ENCODE results near the gene ZC3H10.
"Not testable (repeated sequence)": the region's sequence is repeated elsewhere in the genome, so short reads cannot be mapped to it uniquely, and the experiment has no call there.

Gene ZC3H10

DNA sequence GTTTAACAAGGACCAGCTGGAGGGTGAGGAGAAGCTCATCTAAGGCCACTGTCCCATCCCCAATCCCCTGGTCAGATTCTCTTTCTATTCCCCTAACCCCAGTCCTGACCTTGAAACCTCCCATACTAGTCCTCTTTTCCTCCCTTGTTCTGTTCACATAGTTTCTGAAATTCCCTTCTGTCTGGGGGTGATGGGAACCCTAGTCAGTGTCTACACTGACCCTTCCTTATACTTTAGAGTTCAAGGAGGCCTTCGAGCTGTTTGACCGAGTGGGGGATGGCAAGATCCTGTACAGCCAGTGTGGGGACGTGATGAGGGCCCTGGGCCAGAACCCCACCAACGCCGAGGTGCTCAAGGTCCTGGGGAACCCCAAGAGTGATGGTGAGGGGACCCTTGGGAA, 36.8 kb downstream of the ZC3H10 start:
- DNase-seq (ENCODE audit: low read depth): no peak

DNA sequence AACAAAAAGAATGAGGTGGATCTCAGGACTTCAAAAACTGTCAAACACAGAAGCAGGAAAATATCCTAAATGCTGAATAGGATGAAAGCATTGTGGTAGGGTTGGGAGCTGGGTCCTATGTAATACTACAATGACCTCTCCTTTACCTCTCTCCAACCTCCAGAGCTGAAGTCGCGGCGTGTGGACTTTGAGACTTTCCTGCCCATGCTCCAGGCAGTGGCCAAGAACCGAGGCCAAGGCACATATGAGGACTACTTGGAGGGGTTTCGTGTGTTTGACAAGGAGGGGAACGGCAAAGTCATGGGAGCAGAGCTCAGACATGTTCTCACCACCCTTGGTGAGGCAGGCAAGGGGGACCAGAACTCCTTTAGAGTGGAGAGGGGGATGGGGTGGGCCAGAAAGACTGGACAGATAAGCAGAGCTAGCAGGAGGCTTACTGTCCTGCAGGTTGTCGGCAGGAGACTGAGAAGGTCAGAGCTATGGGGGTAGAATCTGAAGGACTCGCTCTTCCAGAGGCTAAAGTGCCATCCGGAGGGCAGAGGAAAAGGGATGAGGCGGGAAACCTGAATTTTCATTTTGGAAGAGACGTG, 37.3 kb downstream of the ZC3H10 start:
- no peak for DNase-seq (ENCODE audit: low read depth)

DNA sequence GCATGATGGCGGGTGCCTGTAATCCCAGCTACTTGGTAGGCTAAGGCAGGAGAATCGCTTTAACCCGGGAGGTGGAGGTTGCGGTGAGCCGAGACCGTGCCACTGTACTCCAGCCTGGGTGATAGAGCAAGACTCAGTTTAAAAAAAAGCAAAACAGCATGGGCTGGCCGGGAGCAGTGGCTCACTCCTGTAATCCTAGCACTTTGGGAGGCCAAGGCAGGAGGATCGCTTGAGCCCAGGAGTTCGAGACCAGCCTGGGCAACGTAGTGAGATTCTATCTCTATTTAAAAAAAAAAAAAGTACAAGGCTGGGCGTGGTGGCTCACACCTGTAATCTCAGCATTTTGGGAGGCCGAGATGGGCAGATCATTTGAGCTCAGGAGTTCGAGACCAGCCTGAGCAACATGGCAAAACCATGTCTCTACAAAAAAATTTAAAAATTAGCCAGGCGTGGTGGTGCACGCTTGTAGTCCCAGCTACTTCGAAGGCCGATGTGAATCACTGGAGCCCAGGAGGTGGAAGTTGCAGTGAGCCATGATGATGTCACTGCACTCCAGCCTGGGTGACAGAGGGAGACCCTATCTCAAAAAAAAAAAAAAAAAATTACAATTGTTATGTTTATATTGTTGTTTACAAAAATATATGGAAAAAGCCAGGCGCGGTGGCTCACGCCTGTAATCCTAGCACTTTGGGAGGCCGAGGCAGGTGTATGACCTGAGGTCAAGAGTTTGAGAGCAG, 38.6 kb downstream of the ZC3H10 start:
- DNase-seq (ENCODE audit: low read depth): not testable (repeated sequence)

DNA sequence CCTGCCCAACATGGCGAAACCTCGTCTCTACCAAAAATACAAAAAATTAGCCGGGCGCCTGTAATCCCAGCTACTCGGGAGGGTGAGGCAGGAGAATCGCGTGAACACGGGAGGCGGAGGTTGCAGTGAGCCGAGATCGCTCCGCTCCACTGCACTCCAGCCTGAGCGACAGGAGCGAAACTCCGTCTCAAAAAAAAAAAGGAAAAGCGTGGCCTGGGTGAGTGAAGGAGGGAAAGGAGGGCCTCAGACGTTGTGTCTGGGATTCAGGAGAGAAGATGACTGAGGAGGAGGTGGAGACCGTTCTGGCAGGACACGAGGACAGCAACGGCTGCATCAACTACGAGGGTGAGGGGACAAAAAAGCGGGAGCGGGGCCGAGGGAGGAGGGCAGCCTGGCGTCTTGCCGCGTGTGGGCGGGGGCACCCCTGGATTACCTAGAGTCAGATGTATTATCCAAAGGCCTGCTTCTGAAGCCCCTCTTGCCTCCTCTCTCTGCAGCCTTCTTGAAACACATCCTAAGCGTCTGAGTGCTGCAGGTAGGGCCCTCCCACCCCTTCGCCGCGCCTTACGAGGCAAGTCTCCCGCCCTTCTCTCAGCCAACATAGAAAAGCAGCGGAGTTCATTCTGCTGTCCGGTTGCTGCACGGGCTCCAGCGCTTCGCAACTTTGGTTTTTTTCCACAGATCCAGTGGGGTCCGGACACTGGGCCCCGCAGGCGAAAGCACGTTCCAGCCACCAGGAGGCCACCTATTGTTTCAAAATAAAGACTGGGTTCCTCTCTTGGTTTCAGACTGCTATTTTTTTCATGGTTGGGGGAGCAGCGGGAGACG, 39.3 kb downstream of the ZC3H10 start:
- DNase-seq (ENCODE audit: low read depth): peak; percentile 32

DNA sequence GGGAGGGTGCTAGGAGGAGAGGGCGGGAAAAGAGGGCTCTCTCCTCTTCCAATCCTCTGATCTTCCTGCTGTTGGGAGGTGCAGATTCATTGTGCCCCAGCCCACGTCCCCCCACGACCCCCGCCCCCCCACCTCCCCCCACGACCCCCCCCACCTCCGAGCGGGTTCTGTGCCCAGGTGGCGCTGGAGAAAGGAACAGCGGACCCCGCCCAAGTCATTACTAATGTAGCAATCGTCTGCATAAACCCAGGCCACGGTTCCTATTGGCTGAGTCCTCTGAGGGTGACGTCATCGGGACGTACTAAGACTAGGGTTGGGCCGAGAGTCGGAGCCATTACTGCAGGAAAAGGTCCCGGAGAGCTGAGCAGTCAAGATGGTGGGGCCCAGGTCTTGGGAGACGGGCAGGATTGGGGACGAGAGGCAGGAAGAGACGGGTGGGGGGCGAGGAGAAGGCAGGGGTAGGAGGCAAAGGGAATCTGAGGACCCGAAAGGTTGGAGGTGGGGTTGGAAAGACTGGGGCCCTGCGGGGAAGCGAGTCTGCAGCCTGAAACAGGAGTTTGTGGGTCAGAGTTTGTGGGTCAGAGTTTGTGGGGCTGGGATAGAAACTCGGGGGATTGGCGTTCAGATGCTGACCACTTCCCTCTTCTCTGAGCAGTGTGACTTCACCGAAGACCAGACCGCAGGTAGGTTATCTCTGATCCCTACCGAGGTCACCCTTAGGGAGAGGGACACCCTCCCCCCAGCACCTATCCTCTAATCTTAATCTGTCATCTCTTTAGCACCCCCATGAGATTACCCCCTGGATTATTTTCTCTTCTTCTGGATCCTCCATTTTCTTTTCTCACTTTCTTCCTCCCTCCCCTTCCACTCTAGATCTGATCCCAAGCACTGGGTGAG, 40.2 kb downstream of the ZC3H10 start, which contains the start of gene MYL6:
TSS of gene MYL6 (plus strand) at position 331 of the 897 bp plus-strand sequence. CDS start at position 374, 43 bp downstream.
- peak; percentile 88 for DNase-seq (ENCODE audit: low read depth)

DNA sequence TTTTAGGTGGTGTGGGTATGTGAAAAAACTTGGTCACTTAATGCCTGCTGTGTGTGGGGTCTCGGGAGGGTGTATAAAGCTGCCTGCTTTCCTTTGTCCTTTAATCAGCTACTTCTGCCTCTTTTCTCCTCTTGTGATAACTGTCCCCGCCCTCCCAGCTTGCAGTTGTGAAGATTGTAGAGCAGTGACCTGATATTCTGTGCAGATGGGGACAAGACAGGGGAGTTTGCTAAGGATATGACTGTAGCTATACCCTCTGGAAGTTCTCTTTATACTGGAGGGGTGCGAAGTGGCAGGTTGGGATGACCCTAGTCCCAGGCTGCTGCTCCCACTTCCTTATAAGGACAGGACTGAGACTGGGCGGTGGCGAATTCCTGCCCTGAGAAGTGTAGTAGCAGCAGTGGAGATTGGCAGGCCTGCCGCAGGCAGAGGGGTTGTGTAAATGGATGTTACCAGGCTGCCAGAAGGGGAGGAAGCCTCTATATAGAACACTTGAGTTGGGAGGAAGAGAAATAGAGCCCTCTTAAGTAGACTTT, 40.9 kb downstream of the ZC3H10 start:
- no peak for DNase-seq (ENCODE audit: low read depth)

DNA sequence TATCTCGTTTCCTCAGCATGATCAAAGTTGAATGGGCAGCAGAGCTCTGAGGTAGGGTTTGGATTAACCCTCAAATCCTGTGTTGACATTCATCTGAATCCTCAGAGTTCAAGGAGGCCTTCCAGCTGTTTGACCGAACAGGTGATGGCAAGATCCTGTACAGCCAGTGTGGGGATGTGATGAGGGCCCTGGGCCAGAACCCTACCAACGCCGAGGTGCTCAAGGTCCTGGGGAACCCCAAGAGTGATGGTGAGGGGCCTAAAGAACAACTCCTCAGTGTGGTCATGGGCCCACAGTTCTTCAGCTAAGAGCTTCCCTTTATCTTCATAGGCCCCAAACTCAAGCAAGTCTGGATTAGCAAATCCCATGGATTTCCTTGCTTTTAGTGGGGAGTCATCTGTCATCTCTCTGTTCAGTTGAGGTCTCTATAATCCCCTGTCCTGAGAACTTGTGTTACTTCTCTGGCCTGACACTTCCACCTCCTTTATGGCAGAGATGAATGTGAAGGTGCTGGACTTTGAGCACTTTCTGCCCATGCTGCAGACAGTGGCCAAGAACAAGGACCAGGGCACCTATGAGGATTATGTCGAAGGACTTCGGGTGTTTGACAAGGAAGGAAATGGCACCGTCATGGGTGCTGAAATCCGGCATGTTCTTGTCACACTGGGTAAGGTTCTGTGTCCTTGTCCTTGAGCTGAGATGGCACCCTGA, 41.6 kb downstream of the ZC3H10 start:
- DNase-seq (ENCODE audit: low read depth): no peak

DNA sequence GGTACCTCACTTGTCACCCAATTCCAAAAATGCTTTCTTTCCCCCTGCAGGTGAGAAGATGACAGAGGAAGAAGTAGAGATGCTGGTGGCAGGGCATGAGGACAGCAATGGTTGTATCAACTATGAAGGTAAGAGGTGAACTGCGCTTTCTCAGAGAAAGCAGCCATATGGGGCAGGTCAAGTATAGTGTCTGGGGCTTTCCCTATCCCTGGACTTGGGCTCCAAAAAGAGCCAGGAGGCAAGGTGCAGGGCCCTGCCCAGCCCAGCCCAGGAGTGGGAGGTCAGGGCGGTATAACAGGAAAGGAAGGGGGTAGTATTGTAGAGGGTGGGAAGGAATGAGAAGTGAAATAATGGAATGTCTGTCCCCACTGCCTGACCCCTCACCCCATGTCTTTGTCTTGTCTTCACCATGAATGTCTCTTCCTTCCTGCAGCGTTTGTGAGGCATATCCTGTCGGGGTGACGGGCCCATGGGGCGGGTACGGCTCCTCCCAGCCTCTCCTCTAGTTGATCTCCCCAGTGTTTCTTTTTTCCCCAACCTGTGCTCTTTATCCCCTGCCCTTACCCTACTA, 42.2 kb downstream of the ZC3H10 start:
- peak; percentile 43 for DNase-seq (ENCODE audit: low read depth)

DNA sequence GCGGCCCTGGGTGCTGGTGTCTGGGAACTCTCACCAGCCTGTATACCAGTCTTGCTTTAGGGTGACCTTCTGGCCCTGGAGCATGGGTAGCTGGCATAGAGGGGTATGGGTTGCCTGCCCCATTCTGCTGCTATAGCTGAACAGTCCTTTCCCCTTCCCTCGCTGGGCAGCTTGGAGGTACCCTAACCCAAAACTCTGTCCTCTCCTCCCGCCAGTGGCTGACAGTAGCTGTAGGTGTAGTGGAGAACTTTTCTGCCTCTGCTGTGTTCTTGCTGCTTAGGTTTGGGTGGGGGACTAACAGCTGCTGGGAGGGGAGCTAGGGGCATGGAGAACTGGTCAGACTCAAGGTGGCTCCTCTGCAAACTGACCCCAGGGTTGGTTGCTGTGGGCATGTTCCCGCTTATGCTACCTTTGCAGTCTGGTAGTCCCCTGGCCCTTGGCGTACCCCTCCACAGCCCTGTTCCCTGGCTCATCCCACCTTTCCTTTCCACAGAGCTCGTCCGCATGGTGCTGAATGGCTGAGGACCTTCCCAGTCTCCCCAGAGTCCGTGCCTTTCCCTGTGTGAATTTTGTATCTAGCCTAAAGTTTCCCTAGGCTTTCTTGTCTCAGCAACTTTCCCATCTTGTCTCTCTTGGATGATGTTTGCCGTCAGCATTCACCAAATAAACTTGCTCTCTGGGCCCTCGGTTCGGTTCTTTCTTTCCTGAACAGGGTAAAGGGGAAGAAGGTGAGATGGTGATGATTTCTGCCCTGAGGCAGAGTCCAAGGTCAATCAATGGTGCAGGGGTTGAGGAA, 43.0 kb downstream of the ZC3H10 start:
- no peak for DNase-seq (ENCODE audit: low read depth)

DNA sequence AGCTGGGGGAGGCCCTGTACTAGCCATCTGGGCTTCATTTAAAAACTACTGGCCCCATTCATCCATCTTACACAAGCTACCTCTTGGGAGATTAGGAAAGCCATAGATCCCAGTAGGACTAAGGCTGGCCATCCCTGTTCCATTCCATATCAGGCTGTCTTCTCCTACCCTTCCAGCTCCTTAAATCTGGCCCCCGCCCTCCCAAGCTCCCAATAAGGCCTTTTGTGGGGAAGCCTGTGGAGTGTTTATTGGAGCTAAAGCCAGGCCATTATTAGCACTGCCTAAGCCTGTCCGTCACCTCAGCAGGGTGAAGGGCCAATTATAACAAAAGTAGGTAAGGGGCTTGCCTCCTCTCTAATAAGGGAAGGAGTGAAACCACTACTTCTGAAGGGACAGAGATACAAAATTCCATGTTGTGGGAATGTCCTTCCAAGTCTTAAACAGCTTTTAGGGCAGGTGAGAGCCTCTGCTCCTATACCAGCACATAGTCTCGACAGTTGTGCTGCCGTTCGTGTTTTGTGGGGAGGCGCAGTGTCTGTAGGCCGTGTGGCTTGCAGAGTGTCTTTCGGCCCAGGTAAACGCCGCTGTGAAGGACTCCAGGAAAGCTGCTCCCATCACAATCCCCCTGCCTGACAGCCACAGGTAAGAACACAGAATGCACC, 43.8 kb downstream of the ZC3H10 start:
- no peak for DNase-seq (ENCODE audit: low read depth)

DNA sequence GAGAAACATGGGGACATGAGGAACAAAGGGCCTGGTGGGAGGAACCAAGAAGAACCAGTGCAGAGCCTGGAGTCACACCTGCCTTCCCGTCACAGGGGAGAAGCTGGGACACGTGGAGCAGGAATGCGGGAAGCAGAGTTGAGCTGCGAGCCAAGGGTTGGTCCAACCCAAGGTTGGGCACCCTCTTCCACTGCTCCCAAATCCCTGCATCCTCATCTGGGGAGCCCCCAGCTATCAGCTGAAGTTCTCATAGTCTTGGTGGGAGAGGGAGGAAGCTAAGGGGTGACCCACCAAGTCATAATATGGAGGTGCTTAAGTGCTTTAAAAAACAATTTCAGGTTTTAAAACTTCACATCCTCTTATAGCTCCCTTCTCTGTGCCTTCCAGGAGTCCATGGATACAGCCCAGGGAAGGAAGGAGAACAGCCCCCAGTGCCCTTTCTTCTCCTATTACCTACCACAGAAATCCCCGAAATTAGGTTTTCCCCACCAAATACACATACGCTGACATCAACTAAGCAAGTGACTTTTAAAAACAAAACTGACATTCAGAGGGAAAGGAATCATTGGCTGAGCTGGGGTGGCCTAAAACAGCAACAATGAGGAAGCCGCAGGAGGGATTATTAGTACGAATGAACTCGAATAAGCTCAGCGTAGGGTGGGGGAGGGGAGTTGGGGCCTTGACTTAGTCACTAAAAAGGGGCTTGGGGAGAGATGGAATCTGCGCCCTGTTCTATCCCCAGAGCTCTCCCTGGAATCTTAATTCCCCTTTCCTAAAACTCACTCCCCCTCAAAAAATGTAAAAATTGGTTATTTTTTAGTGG, 44.6 kb downstream of the ZC3H10 start:
- DNase-seq (ENCODE audit: low read depth): no peak

DNA sequence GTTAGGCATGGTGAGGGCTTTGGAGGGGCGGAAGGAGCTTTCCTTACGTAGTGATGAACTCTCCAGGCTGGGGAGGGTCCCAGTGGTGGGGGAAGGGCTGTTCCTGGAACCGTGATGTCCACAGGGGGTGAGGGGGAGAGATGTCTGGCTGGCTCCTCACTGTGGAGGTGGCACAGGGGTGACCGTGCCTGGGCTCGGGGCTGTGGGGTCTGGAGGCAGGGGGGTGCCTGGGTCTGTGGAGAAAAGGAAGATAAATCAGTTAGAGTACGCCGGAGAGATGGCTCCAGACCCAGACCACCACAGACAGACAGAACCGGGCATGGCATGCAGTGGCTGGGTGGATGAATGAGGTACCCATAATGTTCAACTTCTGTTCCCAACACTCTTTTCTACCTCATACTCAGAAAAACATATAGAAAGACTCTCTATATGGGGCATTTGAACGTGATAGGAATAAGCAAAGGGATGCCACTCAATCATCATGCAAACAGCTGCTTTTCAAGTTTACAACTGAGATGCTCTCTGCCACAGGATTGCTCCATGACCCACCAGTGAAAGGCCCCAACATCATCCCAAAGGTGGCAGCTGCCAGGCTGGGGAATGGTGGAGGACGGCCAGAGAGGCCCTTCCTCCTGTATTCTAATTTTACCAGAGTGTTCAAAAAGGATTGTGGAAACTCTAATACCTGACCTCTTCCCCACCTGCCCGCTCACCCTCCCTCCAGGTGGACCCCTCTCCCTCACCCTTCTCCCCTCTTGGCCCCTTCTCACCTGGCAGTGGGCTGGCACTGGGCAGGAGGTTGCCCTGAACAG, 45.7 kb downstream of the ZC3H10 start:
- no peak for DNase-seq (ENCODE audit: low read depth)

DNA sequence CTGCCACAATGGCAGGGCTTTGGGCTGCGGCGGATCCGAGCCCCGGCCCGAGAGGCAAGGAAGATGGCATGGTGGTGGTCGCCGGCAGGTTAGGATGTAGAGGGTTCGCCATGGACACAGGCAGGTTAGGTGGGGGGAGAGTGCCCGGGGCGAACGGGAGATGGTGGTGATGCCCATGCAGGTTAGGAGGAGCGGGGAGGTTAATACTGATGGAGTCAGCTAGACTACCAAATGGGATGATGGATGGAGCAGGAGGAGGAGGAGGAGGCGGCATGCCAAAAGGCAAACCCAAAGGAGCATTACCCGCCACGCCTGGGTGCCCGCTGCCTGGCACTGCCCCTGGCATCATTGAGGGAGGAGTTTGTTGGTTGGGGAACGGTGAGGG, 46.3 kb downstream of the ZC3H10 start:
- DNase-seq (ENCODE audit: low read depth): no peak

DNA sequence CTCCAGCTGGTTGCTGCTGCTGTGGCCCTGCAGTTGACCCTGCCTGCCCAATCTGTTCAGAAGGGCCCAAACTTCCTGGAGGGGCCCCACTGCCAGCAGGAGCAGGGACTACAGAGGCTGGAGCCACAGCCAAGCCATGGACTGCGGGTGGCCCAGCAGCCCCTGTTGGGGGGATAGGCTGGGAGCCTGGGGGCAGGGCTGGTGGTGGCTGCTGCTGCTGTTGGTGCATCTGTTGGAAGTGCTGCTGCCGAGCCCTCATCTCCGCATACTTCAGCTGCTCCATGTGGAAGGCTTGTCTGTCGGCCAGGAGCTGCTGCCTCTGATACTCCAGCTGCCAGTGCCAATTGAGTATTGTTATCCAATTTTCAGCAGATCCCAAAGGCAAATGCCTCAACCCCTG, 47.3 kb downstream of the ZC3H10 start:
- DNase-seq (ENCODE audit: low read depth): no peak

DNA sequence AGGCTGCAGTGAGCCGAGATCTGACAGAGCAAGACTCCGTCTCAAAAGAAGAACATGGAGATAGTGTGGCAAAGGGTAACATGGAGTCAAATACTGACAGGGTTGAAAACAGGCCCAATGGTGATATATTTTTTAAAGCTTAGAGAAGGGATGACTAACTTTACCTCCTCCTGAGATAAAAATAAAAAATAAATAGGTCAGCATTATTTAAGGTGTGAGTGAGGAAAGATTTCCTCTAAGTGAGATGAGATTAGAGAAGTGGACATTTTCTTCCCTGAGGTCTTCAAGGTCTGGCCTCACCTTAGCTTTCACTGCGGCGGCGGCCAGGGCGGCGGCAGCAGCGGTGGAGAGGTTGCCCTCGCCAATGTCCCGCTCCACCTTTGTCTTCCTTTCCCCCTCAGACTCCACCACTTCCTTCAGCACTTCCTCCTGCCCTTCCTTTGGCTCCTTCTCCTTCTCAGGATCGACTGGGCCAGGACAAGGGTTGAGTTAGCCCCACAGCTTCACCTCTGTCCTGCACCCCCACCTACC, 51.2 kb downstream of the ZC3H10 start:
- DNase-seq (ENCODE audit: low read depth): no peak

DNA sequence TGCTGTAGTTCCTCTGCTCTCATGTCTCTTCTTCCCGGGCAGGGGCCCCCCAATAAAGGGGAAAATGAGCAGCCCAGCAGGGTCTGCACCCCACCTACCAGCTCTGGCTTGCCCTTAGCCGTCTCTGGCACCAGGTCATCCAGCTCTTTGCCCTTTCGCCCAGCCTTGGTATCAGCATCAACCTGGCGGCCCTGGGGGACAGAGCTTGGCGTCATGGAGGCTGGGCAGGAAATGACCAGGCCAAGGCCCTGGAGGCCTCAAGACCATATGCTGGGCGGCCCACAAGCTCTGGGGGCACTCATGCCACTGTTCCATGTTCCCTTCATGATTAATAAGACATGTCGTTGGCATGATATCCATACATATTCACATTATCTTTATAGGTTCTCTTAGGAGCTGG, 54.8 kb downstream of the ZC3H10 start:
- DNase-seq (ENCODE audit: low read depth): no peak

Measured in stimulated activated CD4-positive, alpha-beta T cell treated with anti-CD3 and anti-CD28 coated beads, Interleukin-2, amount 100 ng/mL, for 4 hours (primary cell).